Measurements from ENCODE around the gene RESP18. TPM values are rescaled to one million over a fixed set of nuclear protein-coding genes. Genes with fewer than 3 reads are reported as not detected.

The RESP18 gene
- not detected for polyA plus RNA-seq

DNA sequence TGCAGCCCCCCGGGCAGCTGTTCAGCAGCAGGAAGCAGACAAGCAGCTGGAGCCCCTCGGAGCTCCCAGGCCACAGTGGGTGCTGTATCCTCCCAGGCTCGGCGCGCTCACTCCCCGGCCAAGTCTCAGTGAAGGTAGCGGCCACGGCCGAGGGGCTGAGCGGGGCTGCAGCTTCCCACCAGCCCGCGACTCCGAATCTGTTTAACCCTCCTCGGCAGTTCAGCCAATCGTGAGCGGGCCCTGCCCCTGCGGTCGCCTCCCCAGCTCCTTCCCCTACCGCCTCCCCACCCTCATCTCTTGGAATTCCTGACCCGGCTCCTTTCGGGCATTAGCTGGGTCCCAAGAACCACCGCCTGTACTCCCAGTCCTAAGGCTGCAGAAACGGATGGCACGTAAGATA is at the start of gene RESP18:
RESP18 (minus strand) TSS at position 203 of the 400 bp plus-strand sequence.
- H3K27ac ChIP-seq (ENCODE audit: low read depth, low read length), result no peak within 1 kb of the TSS
- WGBS, 3 donors, result 7 to 9% (median 8%) methylated on average over 22 to 24 of the region's 24 CpGs

DNA sequence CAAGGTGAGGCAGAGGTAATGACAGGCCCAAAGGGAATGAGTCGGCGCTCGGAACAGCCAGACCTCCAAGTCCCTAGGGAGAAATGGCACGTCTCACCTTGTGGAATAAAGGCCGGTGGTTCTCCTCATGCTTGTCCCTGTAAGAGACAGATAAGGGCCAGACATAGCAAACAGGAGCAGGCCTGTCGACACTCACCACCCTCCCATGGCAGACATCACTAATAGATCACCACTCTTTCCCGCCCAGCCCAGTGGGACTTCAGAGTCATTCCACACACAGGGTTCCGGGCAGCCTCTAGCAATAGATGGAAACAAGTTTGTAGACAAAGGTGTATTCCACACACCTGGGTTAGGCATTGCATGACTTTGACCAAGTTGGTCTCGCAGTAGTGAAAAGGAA is 48.9 kb upstream of the RESP18 start:
- H3K27ac ChIP-seq (ENCODE audit: low read depth, low read length), result no peak overlapping the region
- WGBS, 3 donors, result 82 to 92% (median 92%) methylated on average over 9 of the region's 9 CpGs

DNA sequence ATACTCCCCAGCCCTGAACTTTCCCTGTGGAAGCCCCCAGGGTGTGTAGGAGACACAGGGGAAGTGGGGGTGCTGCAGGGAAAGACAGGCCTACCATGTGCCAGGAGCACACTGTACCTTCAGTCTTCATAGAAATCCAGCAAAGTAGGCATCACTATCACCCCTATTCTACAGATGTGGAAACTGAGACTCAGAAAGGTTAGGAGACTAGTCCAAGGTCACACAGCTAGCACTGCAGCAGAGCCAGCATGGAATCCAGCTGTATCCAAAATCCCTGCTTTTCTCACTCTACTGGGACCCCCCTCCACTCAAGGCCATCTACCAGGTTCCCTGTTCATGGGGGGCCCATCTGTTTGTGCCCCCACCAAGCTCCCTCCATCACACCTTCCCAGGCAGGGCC is 48.4 kb upstream of the RESP18 start:
- no peak overlapping the region for H3K27ac ChIP-seq (ENCODE audit: low read depth, low read length)

DNA sequence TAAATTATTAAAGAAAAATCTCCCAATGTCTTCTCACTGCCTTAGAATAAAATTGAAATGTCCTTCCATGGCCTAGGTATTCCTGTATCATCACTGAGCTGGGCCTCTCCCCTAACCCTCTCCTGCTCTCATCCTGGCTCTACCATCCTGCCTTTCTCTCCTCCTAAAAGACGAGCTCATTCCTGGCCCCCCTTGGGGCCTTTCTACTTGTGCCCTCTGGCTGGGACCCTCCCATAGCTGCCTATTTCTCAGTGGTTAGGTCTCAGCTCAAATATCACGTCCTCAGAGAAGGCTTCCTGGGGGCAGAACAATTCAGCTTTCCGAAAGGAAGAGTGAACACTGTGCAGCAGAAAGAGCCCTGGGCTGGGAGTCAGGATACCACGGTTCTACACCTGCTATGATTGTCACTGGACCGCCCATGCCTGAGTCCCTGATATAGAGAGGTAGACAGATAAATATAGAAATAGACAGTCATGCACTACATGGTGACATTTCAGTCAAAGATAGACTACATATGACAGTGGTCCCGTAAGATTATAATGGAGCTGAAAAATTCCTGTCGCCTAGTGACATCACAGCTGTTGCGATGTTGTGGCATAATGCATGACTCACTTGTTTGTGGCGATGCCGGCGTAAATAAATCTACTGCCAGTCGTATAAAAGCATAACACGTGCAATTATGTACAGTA is 45.8 kb upstream of the RESP18 start:
- no peak overlapping the region for H3K27ac ChIP-seq (ENCODE audit: low read depth, low read length)
- whole genome bisulfite sequencing, 3 donors, result 92% methylated on average over 13 of the region's 13 CpGs

DNA sequence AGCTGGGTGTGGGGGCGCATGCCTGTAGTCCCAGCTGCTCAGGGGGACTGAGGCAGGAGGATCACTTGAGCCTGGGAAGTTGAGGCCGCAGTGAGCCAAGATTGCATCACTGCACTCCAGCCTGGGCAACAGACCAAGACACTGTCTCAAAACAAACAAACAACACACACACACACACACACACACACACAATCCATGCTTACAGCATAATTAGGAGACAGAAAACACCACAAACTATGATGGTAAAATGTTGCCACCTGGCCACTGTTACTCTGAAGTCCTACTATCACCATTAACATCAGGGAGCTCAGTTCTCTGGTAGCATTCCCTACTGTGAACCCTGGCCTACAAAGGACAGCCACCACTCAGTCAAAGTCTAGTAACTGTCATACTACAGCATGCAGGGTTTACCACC is 36.9 kb upstream of the RESP18 start:
- WGBS, 3 donors, result 25 to 36% (median 29%) methylated on average over 2 of the region's 2 CpGs
- no peak overlapping the region for H3K27ac ChIP-seq (ENCODE audit: low read depth, low read length)

DNA sequence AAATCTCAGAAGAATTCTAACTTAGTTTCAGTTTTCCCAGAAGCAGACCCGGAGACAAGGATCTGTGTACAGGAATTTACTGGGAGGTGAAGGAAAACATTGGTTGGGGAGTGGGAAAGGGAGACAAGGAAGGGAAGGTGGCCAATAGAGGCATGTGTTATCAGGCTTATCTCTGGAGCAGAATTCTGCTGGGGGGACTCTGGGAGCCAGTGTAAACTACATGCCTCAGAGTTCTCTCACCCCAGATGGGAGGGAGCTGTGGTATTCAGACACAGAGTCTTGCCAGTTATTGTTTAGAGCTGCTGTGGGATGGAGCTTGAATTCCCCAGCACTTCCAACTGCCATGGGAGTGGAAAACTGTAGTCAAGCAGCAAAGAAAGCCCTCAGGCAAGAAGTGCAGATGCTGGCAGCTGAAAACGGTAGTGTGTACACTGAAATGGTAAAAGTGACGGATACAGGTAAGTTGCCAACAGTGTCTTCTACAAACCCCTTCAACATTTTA is 36.2 kb upstream of the RESP18 start:
- H3K27ac ChIP-seq (ENCODE audit: low read depth, low read length), result no peak overlapping the region
- 42 to 55% (median 51%) methylated on average over 3 of the region's 3 CpGs for WGBS, 3 donors

DNA sequence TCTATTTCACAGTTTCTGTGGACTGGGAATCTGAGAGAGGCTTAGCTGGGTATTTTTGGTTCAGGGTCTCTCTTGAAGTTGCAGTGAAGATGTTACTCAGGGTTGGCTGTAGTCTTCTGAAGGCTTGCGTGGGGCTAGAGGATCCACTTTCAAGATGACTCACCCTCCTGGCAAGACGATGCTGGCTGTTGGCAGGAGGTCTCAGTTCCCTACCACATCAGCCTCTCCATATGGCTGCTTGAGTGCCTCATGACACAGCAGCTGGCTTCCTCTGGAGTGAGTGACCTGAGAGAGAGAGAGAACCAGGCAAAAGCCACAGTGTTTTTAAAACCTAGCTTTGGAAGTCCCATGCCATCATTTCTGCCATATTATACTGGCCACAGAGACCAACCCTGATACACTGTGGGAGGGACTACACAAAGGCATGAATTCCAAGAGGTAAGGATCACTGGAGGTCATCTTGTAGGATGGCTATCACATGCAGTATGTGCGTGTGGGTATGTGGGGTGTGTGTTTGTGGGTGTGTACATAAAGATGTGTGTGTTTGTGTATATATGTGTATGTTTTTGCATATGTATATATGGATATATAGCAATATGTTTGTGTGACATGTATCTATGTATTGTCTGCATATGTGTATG is 30.1 kb upstream of the RESP18 start:
- 39 to 55% (median 39%) methylated on average over 3 of the region's 3 CpGs for WGBS, 3 donors
- H3K27ac ChIP-seq (ENCODE audit: low read depth, low read length), result no peak overlapping the region

DNA sequence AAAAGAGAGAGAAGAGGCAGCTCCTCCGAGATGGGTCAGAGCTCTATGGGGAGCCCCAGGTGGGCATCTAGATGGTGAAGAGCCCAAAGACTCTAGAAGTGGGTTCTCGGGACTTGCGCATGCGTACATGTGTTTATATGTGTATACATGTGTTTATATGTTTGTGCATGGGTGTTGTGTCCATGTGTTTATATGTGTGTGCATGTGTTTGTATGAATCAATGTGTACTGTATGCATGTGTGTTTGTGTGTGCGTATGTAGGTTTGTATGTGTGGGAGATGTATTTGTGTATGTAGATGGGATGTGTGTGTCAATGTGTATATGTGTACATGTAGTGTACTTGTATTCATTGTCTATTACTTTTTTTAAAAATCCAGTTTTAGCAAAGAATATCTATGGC is 29.5 kb upstream of the RESP18 start:
- WGBS, 3 donors, result 95 to 99% (median 98%) methylated on average over 5 of the region's 5 CpGs
- H3K27ac ChIP-seq (ENCODE audit: low read depth, low read length), result no peak overlapping the region

DNA sequence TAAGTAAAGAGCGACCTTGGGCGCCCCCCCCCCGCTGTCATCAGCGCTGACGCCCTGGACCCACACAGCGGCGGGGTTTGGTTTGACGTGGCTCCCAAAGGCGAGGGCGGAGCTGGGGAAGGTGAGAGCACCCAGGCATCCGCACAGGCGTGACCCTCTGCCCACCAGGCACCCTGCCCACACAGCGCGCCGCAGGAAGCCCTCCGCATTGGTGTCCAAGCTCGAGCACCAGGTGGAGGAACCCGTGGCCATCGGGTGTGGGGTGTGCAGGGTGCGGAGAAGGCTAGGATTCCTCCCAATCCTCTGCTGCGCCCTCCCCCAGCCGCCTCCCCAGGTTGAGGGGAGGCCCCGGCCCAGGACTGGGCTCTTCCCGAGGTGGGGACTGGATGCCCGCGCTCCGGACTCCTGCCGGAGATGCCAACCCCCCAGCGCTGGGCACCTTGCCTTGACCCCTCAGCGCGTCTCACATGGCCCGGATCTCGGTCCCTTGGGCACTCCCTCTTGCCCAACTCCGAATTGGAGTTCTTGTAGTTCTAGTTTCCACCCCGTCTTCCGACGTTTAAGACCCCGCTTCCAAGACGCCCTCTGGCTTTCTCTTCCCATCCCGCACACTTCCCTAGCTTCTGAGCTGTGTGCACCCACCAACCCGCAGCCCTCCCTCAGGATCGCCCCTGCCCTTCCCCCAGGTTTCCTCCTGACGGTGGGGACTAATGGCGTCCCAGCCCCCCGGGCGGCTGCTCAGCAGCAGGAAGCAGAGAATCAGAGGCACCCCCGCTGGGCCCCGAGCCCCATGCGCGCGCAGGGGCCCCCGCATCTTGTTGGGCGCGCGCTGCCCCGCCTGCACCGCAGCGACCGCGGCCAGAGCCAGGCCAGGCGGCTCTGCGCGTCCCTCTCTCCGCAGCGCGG is 25.9 kb upstream of the RESP18 start:
- WGBS, 3 donors, result 2 to 5% (median 4%) methylated on average over 58 to 66 of the region's 66 CpGs
- no peak overlapping the region for H3K27ac ChIP-seq (ENCODE audit: low read depth, low read length)

DNA sequence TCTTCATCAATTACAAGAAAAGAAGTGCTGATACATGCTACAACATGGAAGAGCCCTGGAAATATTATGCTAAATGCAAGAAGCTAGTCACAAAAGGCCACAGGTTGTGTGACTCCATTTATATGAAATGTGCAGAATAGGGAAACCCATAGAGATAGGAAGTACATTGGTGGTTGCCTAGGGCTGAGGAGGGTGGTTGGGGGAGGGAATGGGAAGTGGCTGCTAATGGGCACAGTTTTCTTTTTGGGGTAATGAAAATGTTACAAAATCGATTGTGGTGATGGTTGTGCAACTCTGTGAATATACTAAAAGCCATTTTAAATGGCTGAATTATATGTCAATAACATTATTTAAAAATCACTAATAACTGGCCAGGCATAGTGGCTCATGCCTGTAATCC is 24.3 kb upstream of the RESP18 start:
- no peak overlapping the region for H3K27ac ChIP-seq (ENCODE audit: low read depth, low read length)

DNA sequence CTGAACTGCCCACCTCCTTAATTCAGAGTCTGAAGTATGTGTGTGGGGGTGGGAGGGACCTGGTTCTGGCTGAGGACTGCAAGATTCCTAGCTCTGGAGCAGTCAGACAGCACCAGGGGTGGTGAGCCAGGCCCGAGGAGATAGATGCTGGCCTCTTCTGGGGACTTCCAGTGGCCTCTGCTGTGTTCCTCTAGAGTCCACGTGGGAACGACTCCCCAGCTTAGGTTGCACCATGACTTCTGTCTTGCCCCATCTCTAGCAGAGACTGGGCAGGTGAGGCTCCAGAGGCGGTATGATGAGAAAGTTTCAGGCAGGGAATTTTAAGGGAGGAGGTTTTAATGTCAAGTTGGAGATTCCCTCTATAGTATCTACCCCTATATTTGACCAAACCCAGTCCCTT is 22.0 kb upstream of the RESP18 start:
- WGBS, 3 donors, result 63 to 69% (median 66%) methylated on average over 4 of the region's 4 CpGs
- no peak overlapping the region for H3K27ac ChIP-seq (ENCODE audit: low read depth, low read length)

More for the DNA sequence above, 24.3 kb upstream of the RESP18 start:
- WGBS, 3 donors, result 31 to 68% (median 57%) methylated on average over 1 of the region's 1 CpG

DNA sequence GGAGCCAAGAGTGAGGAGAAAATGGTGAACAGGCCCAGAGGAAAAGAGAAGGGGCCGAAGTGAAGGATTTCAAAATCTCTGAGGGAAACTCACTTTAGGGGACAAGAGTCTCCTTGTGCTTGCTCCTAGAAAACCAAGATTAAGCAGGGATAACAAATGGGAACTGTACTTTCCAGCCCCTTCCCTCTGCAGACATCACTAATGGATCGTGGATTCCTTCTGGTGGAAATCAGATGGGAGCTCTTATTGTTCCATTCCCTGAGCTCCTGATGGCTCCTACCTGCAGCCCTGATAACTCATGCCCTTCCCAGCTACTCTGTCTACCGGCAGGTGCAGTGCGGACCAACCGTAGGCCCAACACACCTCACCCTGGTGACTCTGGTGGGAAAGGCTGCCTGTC is 20.6 kb upstream of the RESP18 start:
- WGBS, 3 donors, result 71 to 80% (median 79%) methylated on average over 5 of the region's 5 CpGs
- H3K27ac ChIP-seq (ENCODE audit: low read depth, low read length), result no peak overlapping the region

DNA sequence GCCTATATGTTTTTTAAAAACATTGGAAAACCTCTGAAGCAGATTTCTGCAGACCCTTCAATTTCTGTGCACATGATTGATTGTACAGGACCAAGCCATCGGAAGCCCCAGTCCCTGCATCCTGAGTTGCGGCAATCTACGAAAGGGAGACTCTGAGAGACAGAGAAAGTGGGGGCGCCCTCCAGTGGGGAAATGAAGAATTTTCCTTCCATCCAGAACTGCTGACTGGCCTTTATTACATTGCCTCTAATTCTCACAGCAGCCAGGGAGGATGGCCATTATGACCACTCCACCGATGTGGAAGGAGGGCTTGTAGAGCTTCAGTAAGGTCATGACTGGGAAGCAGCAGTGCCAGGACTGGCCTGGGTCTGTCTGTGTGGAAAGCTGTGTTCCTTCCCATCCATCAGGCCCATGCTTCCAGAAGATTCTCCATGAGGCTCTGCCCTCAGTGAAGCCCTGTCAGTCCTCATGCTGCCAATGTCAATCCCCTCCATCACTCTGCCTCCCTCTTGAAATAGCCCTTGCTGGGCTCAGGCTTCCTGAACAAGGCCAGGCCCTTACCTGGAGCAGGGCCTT is 20.0 kb upstream of the RESP18 start:
- no peak overlapping the region for H3K27ac ChIP-seq (ENCODE audit: low read depth, low read length)
- WGBS, 3 donors, result 4 to 9% (median 8%) methylated on average over 5 of the region's 5 CpGs

DNA sequence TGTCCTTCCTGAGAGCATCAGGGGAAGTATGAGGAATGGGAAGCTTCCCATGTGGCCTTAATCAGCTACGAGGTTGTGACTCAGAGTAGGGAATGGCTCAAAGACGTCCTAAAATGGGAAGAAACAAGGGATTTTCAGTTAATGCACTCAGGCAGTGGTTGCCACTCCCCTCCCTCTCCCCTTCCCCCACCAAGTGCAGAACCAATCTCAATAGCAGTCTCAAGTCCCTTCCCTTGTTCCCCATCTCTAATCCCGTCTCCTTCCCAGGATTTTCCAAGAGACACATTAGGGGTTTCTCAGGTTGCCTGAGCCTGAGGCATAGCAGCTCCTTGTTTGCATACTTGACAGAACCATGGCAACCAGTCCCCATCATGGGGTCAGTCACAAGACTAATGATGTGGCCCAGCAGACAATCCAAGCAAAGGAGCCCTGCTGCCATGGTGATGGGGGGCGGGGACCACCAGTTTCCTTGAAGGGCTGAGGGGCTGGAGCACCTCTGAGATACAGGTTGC is 18.2 kb upstream of the RESP18 start:
- WGBS, 3 donors, result 38 to 44% (median 42%) methylated on average over 4 of the region's 4 CpGs
- no peak overlapping the region for H3K27ac ChIP-seq (ENCODE audit: low read depth, low read length)

DNA sequence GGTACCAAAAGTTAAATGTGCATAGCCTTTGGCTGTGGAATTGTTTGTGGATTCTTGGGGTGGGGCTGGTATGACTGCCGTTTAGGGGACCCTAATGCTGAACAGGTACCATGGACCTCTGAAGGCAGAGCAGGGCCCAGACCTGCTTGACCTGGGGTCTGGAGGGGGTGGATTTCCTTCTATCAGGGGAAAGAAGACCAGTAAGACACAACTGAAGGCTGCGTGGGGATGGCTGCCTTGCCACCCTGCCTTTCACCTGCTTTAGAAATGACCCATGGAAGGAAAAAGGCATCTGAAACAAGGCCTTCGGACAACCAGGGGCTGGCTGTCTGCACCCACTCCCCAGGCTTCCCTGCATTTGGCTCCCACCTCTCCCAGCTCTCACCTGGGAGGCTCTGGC is 17.7 kb upstream of the RESP18 start:
- WGBS, 3 donors, result 43 to 75% (median 72%) methylated on average over 3 of the region's 3 CpGs
- no peak overlapping the region for H3K27ac ChIP-seq (ENCODE audit: low read depth, low read length)

DNA sequence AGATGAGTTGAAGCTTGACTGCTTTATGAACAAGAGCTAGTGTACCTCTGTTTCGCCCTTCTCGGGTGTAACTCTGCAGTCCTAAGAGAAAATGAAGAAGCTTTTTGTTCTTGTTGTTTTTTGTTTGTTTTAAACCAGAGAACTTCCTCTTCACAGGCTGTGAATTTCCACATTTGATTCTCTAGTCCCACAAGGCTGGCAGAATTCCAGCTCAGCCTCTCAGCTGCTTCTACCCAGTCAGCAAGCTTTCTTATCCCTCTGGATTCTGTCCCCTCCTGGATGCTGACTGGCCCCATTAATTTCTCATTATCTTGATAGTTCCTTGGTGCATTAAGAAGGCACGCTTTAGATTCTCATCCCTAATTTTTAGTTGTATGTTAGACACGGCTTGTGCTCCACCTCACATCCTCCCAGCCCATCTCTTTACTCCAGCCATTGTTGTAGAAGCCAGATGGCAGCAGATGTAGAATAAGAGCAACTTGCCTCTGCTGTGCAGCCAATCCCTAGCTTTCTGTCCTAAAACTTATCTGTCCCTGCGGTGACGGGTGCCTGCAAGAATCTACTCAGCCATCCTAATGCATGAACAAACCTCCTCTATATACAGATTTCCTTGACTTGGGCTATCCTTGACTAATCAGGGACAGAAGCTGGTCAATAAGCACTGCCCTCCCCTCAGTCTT is 12.3 kb upstream of the RESP18 start:
- 37 to 53% (median 50%) methylated on average over 6 of the region's 6 CpGs for WGBS, 3 donors

DNA sequence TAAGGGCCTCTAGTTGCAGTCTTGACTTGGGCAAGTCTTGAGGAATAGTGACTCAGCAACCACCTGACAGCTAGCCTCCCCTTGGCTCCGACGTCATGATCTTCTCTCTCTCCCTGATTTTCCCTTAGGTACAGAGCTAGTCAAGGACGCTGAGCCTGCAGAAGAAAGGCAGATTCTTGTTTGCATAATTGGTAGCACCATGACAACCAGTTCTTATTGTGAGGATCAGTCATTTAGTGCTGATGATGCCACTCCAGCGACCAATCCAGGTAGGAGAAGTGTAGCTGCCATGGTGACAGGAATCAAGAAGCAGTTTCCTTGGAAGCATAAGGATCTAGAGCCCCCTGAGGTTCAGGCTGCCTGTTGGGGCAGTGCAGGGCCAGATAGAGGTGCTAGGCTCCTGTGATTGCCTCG is 2.8 kb upstream of the RESP18 start:
- 25 to 58% (median 46%) methylated on average over 5 of the region's 5 CpGs for WGBS, 3 donors
- no peak overlapping the region for H3K27ac ChIP-seq (ENCODE audit: low read depth, low read length)

More for the DNA sequence above, 12.3 kb upstream of the RESP18 start:
- H3K27ac ChIP-seq (ENCODE audit: low read depth, low read length), result no peak overlapping the region

DNA sequence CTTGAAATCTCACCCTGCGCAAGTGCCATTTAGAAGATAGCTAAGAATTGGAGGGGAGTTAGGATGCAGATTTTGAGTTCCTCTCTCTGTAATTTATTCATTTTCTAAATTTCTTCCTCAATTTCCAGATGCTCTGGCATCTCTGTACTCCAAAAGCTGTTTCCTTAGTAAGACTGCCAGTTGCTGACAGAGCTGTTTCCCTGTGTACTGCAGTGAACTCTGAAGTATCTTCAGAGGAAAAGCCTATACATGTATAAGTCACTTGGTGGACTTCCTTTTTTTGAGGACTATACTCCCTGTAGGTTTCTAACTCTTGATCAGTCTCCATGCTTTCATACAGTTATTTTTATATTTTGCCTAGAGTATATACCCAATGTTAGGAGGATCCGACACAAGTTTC is 1.5 kb upstream of the RESP18 start:
- WGBS, 3 donors, result 68 to 97% (median 93%) methylated on average over 2 of the region's 2 CpGs
- no peak overlapping the region for H3K27ac ChIP-seq (ENCODE audit: low read depth, low read length)
